Endothelial cell of hepatic sinusoid (primary cell): ENCODE results near the gene MOV10.

Experiments used
- in situ Hi-C: cut with HindIII; loops from 2 replicates; pipeline ENCODE4 v1.10.0; 2017; ENCODE audit warnings: low sequenced_read_pairs

MOV10 gene

DNA sequence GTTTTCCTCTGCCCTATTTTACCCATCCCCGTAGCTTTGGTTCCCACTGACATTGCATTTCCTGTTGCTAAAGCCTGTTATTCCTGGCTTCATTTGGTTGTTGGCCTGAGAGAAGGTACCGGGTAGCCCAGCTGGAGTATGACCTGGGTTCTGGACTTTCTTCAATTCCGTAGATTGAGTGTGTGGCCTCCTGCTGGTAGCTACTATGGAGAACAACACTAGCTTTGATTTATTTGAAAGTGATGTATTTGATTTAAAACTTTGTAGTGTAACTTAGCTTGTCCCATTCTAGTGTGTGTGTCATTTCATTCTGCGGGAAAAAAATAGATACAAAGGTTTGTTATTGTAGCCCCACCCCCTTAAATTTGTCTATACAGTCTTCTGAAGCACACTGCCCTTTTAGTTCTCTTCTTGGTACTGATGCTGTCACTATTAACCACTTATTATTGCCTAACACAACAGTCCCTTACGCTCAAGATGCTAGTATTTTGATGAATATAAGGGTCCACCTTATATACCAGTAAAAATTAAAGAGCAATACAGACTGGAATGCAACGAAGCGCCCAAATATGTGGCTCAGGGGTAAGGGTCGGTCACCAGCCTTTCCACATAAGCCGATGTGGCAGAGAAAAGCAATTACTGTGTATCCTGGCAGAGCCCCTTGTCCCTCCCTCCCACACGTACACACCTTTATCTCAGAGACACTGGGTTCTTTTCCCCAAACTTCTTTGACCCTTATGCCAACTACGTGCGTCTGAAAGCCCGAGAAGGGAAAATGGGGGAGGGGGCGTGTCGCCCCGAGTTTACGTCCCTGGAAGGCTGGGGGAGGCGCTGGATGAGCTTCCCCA is 643 bp upstream of the MOV10 start:
- in situ Hi-C loops, result no loop called here

DNA sequence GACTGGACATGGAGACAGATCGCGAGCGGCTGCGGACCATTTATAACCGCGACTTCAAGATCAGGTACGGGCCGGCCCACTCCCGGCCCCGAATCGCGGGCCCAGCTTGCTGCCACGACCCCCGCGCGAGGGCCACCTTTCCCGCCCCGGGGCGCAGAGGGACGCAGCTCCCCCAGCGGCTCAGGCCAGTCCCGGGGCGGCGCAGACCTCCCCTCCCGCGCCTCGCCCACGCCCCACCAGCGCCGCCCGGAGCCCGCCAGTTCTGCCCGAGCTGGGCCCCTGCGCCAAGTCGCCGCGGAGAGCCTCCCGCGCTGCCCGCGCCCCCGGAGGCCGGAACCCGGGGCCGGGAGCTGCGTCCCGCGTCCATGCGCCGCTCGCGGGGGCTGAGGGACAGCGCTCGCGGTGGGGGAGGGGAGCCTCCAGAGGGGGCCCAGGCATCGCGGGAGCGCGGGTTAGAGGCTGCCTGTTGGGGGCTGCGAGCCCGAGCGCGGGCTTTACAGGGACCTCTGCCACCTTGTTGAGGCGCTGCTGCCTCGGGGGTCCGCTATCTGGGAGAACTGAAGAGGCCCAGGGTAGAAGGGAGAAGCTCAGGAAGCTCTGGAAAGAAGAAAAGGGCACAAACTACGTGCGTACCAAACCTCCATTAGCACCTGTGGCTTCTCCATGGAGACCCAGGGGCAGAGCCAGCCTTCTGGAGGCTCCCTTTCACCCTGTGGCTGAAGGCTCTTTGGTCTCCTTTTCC is 698 bp downstream of the MOV10 start:
- in situ Hi-C loops, result no loop called here

DNA sequence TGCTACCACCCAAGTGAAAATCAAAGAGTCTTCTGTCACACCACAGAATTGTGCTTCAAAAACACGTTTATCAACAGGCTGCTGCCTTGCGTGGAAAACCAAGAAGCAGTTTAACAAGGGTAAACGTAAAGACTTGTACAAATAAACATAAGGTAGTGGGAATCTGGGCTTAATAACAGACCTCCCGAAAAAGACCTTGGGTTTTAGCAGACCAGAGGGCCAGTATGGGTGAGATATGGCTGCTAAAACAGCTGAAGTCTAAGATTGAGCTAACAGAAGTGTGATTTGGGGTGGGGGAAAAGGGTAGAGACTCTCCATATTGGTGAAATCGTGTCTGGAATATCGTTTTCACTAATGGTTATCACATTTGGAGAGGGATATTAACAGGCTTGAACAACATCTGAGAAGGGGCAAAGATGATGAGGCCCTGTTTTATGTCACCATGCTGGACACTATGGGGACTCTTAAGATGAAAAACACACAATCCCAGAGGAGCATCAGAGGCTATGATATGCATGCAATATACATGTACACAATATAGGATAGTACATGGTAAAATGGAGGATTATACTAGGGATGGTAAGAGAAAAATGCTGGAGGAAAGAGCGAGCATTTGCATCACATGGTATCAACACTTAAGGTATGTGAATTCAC is 1.4 kb downstream of the MOV10 start:
- in situ Hi-C loops, result no loop called here

DNA sequence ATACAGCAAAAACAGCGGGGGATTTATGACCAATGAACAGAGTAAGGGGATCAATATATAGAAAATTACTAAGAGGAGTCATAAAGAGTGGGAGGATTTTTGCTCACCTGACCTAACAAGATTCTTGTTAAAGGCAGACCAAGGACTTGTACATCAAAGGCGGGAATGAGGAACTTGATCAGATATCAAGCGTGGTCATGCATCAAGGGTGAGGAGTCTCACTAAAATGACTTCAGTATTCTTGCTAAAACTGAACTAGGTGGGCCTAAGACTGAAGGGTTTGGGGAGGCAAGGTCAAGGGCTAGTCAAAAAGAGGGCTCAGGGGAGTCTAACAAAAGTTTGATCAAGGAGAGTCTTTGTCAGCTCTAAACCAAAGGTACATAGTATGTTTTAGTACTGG is 2.1 kb downstream of the MOV10 start:
- in situ Hi-C loops, result no loop called here

DNA sequence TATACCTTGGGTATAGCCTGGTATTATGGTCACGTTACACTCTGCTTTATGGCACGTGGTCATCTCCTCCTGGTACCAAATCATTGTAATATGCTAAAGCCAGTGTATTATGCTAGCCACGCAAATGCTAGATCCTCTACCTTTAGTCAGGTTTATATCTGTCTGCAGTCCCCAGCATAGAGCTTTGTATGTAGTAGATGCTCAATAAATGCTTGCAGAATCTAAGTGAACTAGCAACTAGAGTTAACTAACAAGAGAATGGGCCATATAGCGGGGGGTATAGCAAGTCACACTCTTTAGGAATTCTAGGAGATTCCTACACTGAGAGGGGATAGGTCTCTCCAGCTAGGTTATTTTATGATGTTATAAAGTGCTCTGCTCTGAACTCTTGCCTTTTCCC is 3.0 kb downstream of the MOV10 start:
- in situ Hi-C loops, result no loop called here

DNA sequence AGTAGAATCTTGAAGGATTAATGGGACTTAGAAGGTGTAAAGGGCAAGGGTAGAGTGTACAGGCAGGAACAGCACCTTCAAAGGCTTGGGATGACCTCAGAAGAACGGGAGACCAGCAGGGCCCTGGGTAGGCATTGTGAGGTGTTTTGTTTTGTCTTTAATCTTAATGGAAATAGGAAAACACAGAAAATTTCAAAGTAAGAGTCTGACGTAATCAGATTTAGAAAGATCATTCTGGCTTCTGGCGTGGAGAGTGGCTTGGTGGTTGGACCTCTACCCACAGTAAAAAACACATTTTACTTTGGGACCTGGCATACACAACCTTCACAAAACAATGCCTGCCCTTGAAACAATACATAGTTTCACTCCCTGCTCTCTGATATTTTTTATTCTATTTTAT is 4.1 kb downstream of the MOV10 start:
- in situ Hi-C loops, result no loop called here

DNA sequence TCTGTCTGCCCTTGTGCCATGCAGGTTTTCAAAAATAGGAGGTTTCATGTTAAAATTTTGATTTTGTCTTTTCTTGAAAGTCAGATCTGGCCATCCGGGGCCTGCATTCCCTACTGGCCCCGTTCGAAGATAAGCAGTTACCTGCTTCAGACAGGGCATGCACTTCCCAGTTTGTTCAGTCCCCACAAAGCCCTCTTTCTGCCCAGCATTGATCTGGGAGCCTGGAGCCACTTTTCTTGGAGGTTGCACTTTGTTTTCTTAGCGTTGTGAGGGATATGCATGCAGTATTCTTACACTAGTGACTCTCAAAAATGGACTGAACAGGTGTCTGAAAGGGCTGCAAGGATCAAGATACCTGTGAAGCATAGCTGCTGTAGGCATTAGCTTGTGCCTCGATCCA is 11.5 kb downstream of the MOV10 start:
- in situ Hi-C loops, result no loop called here

DNA sequence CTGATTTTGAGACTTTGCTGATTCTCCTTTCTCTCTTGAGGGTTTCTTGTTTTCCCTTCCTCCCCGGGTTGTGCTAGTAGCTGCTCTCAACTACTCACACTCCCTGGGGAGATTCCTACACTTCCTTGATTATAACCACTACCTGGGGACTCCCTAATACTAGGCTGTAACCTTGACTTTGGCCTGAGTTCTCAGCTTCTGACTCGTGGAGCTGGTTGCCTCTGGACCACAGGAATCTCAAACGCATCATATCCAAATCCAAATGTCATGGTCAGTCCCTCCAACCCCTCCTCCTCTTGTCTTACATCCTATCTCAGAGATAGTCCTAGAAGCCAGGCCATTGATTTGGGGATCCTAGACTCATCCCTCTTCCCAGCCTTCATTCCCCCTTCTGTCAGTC is 12.0 kb downstream of the MOV10 start:
- in situ Hi-C loops, result no loop called here

DNA sequence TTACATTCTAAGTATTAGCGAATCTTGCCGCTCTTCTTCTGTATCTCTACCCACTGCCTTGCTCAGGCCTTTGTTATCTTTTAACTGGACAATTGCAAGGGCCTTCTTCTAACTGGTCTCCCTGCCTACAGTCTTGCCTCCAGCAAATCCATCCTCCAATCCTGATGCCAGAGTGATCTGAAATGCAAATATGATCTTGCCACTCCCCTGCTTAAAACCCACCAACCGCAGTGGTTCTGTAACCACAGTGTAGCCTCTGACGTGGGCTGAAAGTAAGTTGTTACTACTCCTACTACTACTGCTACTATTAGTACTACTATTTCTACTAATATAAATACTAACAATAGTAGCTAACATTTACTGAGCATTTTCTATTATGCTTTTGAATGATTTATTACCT is 12.4 kb downstream of the MOV10 start:
- in situ Hi-C loops, result no loop called here

DNA sequence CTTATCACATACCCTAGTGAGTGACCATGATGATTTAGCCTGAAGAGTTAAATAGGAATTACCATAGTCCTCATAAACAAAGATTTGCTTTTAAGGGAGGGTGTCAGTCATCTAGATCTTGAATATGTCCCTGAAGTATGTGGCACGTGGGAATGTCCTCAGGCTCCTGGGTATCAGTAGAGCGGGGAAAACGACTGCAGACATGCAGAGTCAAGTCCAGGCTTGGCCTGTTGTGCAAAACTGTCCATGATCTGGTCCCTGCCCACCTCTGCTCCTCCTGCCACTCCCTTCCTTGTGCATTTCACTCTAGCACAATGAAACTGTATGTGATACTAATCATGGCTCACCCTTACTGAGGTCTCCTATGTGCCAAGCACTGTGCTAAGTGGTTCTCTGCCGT is 12.9 kb downstream of the MOV10 start:
- in situ Hi-C loops, result no loop called here

DNA sequence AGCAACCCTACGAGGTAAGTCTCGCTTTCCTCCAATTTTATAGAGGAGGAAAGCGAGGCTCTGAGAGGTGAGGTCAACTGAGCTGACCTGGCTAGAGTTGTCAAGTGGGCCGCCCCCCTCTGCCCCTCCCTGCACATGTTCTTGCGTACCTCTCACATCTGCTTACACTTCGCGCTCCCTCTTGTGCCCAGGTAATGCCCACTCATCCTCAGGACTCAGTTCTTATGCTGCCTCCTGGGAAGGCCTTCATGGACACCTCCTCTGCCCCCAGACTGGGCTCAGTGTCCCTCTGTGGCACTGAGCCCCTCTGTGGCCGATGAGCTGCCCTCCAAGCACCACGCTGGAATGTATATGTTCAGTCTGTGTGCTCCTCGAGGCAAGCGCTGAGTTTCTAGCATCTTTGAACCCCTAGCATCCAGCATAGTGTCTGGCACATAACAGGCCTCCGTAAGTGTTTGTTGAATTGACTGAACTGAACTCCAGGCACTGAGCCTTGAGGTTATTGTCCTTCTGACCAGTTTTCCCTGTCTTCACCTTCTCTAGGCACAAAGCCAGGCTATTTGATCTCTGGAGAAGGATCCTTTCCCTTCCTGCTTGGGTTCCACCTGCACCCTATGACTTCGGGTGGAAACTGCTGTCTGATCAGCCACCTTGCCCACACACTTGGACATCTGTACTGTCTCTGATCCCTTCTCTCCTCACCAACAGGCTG is 13.5 kb downstream of the MOV10 start:
- in situ Hi-C loops, result no loop called here

DNA sequence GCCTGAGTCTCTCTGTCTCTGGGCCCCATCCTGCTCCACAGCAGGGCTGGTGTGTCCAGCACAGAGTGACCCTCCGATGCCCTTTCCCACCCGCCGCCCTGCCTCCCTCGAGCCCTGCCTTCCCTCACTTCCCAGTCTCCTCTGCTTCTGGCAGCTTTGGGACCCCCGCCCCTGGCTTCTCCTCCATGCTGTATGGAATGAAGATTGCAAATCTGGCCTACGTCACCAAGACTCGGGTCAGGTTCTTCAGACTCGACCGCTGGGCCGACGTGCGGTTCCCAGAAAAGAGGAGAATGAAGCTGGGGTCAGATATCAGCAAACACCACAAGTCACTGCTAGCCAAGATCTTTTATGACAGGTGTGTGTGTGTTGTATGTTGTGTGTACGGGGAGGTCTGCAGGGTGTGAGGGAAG is 14.3 kb downstream of the MOV10 start:
- in situ Hi-C loops, result no loop called here

DNA sequence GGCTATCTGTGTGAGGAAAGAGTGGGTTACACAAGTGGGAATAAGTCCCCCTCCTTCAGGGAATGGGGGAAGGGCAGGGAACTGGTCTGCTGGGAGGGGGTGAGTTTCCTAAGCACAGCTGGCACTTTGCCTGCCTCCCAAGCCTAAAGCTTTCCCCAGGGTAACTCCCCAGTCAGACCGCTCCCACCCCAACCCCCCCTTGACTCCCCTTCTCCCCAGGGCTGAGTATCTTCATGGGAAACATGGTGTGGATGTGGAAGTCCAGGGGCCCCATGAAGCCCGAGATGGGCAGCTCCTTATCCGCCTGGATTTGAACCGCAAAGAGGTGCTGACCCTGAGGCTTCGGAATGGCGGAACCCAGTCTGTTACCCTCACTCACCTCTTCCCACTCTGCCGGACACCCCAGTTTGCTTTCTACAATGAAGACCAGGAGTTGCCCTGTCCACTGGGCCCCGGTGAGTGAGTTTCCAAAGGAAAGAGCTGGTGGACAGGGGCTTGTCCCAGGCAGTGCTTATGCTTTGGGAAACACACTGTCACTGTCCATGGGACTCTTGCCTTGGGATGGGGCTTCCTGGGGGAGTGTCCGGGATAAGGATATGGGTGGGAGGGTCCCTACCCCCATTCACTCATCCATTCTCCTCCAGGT is 14.9 kb downstream of the MOV10 start:
- in situ Hi-C loops, result no loop called here

DNA sequence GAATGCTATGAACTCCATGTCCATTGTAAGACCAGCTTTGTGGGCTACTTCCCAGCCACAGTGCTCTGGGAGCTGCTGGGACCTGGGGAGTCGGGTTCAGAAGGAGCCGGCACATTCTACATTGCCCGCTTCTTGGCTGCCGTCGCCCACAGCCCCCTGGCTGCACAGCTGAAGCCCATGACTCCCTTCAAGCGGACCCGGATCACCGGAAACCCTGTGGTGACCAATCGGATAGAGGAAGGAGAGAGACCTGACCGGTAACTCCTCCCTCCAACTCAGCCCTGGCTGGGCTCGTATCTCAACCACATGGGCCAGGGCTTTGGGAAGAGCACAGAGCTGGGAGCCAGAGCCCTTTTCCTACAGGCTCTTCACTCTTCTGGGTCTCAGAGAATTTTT is 15.4 kb downstream of the MOV10 start:
- in situ Hi-C loops, result no loop called here

DNA sequence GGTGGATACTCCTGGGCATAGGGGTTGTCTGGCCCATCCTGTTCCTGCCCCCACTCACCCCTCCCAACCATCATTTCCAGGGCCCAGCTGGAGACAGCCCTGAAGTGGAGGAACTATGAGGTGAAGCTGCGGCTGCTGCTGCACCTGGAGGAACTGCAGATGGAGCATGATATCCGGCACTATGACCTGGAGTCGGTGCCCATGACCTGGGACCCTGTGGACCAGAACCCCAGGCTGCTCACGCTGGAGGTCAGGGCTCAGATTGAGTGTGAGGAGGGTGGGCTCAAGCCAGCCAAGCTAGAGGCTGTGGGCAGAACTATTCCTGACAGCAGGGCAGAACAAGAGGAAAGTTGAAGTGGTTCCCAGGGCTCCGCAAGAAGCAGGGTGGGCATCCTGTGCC is 18.2 kb downstream of the MOV10 start:
- in situ Hi-C loops, result no loop called here

DNA sequence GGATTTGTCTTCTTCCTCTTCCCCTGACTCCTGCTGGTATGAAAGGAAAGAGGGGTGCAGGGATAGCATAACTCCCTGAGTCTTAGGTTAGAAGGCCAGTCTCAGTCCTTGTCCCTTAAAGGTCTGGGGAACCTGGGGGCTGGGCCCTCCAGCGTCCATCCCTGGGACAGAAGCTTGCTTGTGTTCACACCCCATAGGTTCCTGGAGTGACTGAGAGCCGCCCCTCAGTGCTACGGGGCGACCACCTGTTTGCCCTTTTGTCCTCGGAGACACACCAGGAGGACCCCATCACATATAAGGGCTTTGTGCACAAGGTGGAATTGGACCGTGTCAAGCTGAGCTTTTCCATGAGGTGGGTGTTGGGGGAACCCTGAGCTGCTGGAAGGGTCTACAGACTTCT is 19.4 kb downstream of the MOV10 start:
- in situ Hi-C loops, result no loop called here

DNA sequence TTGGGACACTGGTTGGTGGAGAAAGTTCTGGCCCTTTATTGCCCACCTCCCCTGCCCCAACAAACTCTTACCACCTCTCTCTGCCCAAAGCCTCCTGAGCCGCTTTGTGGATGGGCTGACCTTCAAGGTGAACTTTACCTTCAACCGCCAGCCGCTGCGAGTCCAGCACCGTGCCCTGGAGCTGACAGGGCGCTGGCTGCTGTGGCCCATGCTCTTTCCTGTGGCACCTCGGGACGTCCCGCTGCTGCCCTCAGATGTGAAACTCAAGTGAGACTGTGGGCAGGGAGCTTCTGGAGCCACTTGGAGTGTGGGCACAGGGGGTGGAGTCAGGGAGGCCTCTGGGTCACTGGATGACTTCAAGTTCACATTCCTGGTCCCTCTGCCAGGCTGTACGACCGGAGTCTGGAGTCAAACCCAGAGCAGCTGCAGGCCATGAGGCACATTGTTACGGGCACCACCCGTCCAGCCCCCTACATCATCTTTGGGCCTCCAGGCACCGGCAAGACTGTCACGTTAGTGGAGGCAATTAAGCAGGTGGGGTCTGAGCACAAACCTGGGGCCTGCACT is 20.0 kb downstream of the MOV10 start:
- in situ Hi-C loops, result no loop called here

DNA sequence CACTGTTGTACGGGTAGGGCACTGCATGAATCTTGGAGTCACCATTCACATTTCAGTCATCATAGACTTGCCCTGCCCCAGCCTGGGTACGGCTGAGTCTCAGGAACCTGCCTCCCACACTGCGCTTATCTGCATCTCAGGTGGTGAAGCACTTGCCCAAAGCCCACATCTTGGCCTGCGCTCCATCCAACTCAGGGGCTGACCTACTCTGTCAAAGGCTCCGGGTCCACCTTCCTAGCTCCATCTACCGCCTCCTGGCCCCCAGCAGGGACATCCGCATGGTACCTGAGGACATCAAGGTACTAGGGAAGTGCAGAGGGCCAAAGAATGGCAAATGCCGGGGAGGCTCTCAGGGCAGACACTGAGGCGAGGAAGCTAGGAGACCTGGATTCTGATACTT is 20.8 kb downstream of the MOV10 start:
- in situ Hi-C loops, result no loop called here

DNA sequence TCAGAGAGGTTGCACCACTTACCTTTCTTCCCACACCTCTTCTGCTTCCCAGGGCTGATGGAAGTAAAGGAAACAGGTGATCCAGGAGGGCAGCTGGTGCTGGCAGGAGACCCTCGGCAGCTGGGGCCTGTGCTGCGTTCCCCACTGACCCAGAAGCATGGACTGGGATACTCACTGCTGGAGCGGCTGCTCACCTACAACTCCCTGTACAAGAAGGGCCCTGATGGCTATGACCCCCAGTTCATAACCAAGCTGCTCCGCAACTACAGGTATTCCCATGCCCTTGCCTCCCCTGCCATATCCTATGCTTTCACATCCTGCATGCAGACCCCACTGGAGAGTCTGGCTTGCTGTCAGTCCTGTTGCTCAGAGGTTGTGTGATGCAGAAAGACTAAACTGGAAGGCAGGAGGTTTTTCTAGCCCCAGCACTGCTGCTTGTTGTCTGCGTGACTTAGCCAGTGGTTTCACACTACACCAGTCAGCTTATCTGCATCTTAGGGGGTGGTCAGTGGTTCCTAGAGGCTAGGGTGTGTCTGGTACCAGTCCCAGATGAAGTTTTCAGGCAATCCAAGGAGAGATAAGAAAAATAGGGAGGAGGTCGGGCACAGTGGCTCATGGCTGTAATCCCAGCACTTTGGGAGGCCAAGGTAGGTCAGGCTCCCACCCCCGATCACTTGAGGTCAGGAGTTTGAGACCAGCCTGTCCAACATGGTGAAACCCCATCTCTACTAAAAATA is 22.3 kb downstream of the MOV10 start:
- in situ Hi-C loops, result no loop called here

DNA sequence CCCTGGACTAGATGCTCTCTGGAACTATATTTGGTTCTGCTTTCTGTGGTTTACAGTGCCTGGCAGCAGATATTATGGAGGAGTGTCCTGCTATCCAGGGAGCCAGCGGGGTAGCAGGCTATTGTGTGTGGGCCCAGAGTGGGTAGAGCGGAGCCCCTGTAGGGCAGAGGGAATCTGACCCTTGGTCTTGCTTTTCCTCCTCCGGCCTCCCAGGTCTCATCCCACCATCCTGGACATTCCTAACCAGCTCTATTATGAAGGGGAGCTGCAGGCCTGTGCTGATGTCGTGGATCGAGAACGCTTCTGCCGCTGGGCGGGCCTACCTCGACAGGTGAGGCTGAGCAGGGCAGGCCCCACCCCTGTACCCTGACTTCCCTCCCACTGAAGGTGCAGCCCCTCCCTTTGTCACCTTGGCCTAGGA is 23.3 kb downstream of the MOV10 start:
- in situ Hi-C loops, result no loop called here
